NCI-H146 treated with DMSO at 0.1 percent for 48 hours (cell line): ENCODE results near the gene SH2D5.
"Not testable (repeated sequence)": the region's sequence is repeated elsewhere in the genome, so short reads cannot be mapped to it uniquely, and the experiment has no call there.

Source experiments
- DNase-seq: peaks from one replicate; lab custom pipeline; 2025; ENCODE audit not compliant: unreplicated experiment; lab: John Stamatoyannopoulos, UW

SH2D5 gene

DNA sequence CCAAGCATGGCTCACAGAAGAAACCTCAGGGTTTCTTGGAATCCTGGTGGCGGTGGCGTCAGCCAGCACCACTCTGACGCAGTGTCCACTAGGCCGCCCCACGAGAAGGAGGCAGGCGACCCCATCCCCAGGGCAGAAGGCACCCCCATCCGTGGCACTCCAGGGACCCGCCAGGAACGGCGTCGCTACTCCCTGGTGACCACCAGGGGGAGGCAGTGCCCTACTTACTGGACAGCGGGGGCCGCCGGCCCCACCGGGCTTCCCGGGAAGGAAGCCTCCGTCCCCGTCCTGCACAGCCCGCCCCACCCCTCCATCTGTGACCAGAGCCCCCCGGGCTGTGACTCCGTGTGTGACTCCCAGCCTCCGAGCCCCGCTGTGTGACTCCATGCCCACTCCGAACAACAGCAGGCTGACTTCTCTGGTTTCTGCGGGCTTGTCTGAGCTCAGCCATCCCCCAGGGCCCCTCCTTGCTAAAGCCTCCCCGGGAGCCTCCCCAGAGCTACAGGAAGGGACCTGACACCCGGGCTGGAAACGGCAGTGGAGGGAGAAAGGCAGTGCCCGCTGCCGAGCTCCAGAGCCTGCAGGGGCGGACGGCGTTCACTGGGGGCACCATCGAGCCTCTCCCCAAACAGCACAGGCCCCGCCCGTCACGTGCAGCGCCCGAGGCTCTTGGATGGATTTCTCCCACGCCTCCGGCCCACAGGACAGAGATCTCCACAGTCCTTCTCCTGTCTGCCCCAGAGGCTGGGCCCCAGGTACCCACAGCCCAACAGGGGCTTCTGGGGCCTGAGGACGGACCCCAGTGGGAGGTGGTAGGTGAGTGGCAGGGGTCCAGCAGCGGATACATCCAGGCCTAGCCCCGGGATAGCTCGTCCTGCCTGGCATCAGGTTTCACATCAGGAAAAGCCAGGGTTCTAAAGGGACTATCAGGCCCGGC, 35.8 kb downstream of the SH2D5 start:
- peak; percentile 57 for DNase-seq

DNA sequence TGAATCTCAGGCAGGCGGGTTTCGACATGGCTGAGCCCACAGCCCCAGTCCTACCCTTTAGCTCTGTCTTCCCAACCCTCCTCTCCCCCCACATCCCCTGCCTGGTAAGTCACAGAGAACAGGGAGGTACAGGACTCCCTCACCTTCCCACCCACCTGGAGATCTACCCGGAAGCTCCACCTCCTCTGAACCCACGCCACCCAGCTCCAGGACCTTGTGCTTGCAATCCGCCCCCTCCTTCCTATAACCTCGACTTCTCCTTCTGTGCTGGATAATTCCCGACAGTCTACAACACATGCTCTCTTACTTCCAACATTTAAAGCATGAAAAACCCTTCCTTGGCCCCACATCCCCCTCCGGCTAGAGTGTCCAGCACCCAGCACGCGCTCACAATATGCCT, 37.0 kb downstream of the SH2D5 start:
- DNase-seq, result no peak

DNA sequence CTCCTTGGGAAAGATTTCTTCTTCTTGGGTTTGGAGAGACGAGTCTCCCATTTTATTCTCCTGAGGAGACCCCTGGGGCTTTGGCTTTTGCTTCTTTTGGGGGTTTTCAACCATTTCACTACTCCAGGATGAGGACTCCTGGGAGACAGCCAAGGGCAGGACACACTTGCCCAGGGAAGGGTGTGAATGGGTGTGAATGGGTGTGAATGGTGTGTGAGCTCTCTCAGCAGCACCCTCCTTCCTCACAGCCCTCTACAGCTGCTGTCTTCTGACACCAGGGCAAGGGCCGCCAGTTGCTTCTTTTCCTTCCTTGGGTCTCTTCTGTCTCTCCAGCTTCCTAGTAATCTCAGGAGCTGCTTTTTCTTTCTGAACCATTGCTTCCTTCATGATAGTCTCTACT, 38.9 kb downstream of the SH2D5 start:
- DNase-seq, result no peak

DNA sequence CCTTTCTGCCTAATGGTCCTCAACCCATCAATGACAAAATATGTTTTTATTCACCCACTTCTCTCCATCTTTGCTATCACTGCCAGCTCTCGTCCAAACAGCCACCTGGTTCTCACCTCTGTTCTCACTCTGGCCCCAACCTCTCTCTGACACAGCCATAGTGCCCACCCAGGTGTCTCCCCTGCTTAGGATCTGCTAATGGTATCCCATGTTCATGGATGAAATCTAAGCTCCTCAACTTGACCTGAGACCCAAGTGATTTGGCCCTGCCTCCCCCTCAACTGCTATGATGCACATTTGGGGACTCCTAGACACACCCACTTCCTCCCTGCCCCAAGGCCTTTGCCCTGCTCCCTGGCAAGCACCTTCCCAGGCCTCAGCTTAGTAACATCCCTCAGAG, 40.6 kb downstream of the SH2D5 start:
- no peak for DNase-seq

- DNase-seq, result no peak
Observed at GRCh38 chr1:20689645-20690056, 42.9 kb downstream of the SH2D5 start.

- no peak for DNase-seq
Observed at GRCh38 chr1:20686883-20687725, 45.4 kb downstream of the SH2D5 start.

DNA sequence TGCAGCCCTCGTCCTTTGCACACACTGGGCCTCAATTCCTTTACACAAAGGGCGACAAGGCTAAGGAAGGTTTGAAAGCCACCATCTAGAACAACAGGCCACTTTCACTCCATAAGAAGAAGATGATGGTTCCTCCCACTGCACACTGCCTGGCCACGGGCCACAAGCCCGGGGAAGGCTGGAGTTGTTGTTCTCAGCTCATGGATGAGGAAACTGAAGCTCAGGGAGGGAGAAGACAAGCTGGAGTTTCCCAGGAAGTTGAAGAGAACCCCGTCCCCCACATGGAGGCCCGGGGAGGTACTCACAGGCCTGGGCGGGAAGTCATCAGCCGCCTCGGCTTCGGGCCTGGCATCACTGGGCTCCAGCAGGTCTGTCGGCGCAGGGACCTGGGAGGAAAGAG, 46.8 kb downstream of the SH2D5 start:
- DNase-seq, result no peak

DNA sequence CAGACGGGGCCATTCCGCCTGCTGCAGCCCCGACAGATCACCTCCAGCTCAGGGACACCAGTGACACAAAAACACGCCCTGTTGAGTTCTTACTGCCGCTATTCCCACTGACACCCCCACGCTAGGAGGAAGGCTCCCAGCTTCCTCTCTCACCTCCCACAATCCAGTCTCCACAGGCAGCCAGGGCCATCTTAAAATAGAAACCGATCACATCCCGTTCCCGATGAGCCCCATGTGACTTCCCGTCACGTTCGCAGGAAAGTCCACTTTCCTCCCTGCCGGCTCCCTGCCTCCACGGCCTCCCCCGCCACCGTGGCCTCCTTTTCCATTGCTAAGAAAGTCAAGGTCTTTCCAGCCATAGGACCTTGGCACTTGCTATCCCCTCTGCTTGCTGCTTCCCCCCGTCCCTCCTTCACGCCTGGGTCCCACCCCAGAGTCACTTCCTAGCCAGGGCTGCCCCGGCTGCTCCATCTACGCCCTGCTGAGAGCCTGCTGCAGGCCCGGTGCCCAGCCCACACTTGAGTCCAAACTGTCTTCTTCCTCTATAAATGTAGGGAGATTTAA, 47.3 kb downstream of the SH2D5 start:
- no peak for DNase-seq

- no peak for DNase-seq
Observed at GRCh38 chr1:20684651-20685050, 47.9 kb downstream of the SH2D5 start.

DNA sequence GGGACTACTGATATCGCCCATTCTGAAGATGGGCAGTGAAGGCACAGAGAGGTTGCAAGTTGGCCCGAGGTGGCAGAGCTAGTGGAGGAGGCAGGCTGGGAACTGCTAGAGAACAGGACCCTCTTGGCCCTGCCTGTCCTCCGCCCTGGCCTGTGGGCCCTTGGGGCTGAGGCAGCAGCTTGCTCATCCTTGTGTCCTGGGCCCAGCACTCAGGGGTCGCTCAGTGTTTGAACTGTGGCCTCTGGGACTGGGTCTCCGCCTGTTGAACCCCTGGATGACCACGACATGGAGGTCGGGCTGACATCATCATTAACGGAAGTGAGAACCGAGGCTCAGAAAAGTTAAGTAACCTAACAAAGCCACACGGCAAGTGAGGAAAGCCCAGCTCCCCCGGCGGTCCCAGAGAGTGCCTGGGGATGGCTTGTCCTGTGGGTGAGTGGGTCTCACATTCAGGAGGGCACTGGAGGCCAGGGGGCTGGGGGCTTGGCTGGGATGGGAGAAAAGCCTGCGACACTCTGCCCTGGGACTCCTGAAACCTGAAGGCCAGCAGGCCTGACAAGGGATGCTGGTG, 48.4 kb downstream of the SH2D5 start:
- no peak for DNase-seq

DNA sequence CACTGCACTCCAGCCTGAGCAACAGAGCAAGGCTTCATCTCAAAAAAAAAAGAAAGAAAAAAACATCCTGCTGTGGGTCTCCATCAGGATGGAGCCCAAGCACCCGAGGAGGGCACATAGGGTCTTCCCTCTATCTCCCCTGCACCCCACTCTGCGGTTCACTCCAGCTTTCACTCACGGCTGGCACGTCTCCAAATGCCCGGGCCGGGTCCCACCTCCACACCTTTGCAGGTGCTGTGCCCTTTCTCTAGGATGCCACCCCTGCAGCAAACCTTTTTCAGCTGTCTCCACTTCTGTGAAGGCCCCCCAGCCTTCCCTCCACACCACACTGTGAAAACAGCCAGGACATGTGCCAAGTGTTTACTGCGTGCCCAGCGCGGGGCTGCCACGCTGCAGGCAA, 48.9 kb downstream of the SH2D5 start:
- DNase-seq, result no peak

DNA sequence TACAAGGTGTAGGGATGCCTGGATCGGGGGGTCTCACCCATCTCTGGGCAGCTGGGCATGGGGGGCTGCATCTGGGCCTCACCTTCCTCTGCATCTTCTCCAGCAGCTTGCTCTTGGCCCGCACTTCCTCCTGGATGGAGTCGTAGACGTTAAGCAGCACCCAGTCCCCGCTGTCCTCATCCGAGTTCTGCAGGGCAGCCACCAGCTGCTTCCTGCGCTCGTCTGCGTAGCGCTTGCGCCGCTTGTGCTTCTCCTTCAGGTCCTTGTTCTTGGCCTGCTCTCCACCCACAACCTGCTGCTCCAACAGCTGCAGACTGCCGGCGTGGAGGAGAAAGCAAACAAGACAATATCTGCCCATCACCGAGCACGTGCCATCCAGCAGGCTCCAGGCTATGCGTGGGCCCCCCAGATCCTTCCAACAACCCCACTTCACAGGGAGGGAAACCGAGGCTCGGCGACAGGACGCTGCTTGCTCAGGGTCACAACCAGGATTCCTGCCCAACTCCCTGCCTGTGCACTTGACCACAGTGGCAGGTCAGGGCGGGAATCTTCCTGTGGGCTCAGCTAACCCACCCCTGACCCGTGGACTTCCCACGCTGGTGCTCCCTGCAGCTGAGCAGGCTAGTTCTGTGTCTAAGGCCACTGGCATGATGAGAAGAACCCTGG, 49.8 kb downstream of the SH2D5 start:
- no peak for DNase-seq

DNA sequence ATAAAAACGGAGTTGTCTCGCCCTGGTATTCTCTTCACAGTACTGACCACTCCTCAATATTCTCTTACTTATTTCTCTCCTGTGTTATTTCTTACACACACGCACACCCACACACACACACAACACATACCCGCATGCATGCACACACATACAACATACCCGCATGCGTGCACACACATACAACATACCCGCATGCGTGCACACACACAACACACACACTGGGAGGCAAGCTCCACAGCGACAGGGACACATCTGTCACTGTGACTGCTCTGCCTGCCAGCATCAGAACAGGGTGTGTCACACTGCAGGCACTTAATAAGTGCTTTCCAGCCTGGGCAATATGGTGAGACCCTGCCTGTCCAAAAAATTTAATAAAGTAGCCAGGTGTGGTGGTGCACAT, 50.5 kb downstream of the SH2D5 start:
- no peak for DNase-seq

DNA sequence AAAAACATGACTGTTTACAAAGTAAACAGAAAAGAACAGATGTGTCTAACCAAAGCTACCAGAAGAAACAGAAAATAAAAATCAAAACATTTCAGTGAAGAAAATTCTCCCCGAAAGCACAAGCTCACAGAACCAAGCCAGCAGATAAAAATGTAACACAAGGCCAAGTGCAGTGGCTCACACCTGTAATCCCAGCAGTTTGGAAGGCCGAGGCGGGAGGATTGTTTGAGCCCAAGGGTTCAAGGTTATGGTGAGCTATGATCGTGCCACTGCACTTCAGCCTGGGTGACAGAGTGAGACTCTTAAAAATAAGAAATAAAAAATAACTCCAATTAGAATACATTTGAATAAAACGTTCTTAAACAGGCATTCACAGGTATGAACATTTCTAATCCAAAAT, 52.2 kb downstream of the SH2D5 start:
- no peak for DNase-seq

GRCh38 chr1:20678599-20678998, 53.9 kb downstream of the SH2D5 start:
- DNase-seq, result no peak

- DNase-seq, result not testable (repeated sequence)
Observed at GRCh38 chr1:20673626-20674025, 58.9 kb downstream of the SH2D5 start.

DNA sequence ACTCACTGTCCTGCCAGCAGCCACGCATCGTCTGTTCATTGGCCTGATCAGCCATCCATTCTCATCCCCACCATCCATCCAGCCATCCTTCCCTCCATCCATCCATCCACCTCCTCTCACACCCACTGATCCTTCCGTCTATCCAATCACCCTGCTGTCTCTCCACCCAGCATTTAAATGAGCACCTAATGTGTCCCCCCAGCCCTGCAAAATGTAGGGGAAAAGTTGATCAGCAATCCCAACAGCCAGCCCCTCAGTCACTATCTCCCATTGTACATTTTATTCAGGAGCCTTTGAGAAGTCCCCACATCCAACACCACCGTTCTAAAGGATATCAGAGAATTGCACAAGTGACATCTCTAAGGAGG, 60.3 kb downstream of the SH2D5 start:
- DNase-seq, result no peak

- no peak for DNase-seq
Observed at GRCh38 chr1:20670936-20671335, 61.6 kb downstream of the SH2D5 start.
